ENCODE measurements around the gene ZNF407.

- TF ChIP-seq CTCF (IDR thresholded peaks at IDR 0.05; ENCODE audit: borderline replicate concordance, extremely low read depth, low read length, poor library complexity, severe bottlenecking): no peak
- no peak for TF ChIP-seq EZH2 (IDR thresholded peaks at IDR 0.05; ENCODE audit: borderline replicate concordance, low read depth, low read length, severe bottlenecking)
These were observed 71.6 kb downstream of the ZNF407 start for GRCh38 chr18:74669136-74669798.

Measured in DND-41 (cell line).